HFF-Myc (cell line): ENCODE results near the gene PGAP6.
"Not testable (repeated sequence)": the region's sequence is repeated elsewhere in the genome, so short reads cannot be mapped to it uniquely, and the experiment has no call there.

Experiments
- DNase-seq: peaks from one replicate; pipeline ENCODE4 v3.0.0-alpha.2; 2011; ENCODE audit warnings: low read depth; ENCODE audit errors: extremely low read depth
- H3K4me3 ChIP-seq: replicated peaks from 2 replicates; pipeline ENCODE4 v1.5.1; 2011; ENCODE audit warnings: low read depth, mild to moderate bottlenecking, control low read depth, low read length
- CTCF ChIP-seq: IDR thresholded peaks from 2 replicates; pipeline ENCODE4 v1.5.1; 2012; ENCODE audit warnings: mild to moderate bottlenecking, low read depth, low read length, control low read depth; ENCODE audit errors: missing control alignments

The PGAP6 gene

DNA sequence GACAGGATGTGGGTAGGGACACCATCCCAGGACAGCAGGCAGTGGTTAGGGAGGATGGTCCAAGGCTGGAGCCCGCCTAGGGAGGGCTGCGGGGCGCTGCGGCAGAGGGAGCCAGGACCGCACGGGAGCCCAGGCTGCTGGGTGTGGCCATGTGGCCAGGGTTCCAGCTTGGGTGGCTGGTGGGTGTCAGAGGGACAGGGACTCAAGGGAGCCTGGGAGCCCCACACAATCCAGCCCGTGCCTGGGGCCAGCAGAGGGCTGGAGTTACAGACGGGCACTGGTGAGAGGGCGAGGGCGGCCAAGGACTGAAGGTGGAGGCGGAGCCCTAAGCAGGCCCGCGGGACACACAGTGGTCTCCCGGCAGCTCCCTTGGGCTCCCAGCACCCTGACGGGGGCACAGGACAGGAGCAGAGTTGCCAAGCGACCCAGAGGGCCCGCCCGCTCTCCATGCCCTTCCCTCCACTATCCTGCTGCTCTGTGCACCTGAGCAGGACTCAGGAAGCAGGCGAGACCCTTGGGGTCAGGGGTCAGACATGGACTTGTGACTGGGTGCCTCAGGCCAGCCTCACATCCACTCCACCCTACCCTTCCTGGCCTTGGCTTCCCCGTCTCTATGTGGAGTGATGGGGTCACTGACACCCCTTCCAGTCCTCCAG is 18.5 kb downstream of the PGAP6 start:
- no peak for DNase-seq
- no peak overlapping the region for H3K4me3 ChIP-seq
- no peak for TF ChIP-seq CTCF

DNA sequence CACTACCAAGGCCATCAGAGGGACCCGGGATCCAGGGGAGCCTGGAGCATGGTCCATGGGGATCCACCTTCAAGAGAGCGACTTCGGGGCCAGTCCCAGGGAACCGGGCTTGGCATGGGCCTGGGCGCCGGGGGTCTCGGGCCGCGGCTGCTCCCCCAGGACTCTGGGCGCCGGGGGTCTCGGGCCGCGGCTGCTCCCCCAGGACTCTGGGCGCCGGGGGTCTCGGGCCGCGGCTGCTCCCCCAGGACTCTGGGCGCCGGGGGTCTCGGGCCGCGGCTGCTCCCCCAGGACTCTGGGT is 19.1 kb downstream of the PGAP6 start:
- not testable (repeated sequence) for H3K4me3 ChIP-seq, DNase-seq

DNA sequence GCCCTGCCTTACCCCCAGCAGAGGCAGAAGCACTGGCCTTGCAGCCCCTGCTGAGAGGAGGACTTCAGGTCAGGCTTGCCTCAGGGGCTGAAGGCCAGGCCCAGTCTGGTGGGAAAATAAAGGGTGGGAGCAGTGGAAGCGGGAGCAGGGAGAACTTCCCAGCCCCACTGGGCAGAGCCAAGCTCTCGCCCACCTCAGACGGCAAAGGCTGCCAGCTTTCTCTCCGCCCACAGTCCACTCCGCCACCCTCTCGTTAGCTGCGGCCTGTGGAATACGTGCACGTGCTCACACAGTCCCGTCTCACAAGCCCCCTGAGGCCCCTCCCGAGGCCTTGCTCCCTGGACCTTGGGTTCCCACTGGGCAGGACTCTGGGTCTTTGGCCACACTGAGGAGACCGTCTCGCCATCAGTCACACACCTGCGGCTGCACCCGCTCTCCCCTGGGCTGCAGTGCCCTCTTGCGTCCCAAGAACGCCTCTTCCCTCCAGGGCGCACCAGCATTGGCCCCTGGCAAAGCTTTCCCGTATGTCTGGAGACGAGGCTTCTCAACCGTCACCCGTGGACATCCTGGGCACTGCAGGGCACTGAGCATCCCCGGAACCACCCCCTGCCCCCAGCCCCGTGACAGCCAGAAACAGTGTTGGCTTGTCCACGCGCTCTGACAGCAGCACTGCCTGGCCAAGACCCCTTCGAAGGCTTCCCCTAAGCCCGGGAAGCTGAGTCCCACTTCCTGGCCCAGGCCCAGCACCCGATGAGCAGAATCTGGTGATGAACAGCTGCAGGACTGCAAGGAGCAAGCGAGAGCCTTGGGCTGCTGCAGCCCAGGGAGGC is 19.7 kb downstream of the PGAP6 start:
- no peak overlapping the region for H3K4me3 ChIP-seq
- peak; percentile 37 for DNase-seq
- peak; percentile 85 for TF ChIP-seq CTCF

DNA sequence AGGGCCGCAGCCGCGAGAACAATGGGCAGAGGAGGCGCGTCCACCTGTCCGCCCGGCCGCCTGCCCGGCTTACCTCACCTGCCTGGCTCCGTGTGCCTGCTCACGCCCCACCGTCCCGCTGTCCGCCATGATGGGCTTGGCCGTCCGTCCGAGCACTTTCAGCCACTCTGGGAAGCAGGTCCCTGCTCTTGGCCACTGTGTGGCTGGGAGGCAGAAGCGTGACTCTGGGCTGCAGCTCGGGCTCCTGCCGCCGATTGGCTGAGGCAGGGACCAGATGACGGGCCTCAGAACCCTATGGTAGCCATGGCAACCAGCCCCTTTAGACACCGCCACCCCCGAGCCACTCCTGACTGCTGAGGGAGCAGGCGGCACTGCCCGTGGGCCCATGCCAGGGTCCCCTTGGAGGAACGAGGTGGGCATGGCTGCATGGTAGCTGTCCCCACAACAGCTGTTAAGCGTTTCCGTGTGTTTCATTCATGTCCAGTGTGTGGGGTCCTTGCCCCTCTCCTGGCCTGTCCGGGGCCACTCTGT is 20.4 kb downstream of the PGAP6 start:
- DNase-seq = no peak
- TF ChIP-seq CTCF = no peak
- no peak overlapping the region for H3K4me3 ChIP-seq

- TF ChIP-seq CTCF = no peak
- DNase-seq = no peak
- no peak overlapping the region for H3K4me3 ChIP-seq
Measured at GRCh38 chr16:360698-361336, 21.0 kb downstream of the PGAP6 start.

GRCh38 chr16:359871-360697 is 21.7 kb downstream of the PGAP6 start:
- TF ChIP-seq CTCF = no peak
- no peak overlapping the region for H3K4me3 ChIP-seq
- DNase-seq = no peak
